Hematopoietic multipotent progenitor cell treated with erythropoietin and hydrocortisone succinate and interleukin-3 and kit ligand, for 4 days (in vitro differentiated cells): Measurements from ENCODE around the gene TOMM5.

Experiments
- DNase-seq: peaks from one replicate; pipeline ENCODE4 v3.0.0-alpha.2; 2015

The TOMM5 gene

DNA sequence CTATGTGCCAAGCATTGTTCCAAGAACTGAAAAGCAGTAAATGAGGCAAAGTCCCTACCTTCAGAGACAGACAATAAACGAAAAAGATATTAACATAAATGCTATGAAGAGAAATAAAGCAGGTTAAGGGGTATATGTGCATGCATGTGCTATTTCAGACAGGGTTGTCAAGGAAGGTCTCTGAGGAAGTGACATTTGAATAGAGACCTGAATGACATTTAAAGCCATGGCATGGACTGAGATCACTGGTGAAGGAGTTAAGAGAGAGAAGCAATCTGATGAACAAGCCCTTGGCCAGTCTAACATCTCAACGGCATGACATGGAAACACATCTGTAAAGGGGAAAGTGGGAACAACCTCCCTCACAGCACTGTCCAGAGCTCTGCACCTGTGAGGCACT, 30.7 kb downstream of the TOMM5 start:
- DNase-seq: no peak

DNA sequence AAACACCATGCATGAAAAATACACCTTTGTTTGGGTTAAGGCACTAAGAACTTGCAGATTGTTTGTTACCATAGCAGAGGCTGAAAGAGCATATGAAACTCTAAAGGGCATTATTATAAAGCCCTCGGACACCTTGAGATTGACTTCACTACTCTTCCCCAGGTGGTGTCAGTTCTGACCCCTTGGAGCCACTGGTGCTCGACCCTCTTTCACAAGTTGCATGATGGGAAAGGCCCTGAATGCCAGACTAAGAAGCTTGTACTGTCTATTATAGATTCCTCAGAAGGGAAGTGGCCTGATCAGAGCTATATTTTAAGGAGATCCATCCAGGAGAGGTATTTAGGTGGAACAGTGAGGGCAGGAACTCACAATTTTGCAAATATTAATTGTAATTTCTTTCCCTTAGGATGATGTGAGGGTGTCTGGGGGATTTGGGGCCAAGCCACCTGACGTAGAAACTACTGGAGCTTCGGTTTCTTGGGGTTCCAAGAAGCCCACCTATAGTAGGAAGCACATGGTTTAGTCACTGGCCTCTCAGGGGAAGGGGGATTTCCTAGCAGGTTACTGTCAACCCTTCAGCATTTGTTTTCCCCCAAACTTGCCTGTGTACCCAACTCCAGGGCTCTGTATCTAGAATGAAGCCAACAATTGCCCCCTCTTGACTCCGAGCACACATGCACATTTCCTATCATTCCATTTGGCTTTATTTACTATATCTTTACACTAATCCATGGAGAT, 32.4 kb downstream of the TOMM5 start:
- DNase-seq: no peak

GRCh38 chr9:37559125-37559524, 33.3 kb downstream of the TOMM5 start:
- DNase-seq: no peak

DNA sequence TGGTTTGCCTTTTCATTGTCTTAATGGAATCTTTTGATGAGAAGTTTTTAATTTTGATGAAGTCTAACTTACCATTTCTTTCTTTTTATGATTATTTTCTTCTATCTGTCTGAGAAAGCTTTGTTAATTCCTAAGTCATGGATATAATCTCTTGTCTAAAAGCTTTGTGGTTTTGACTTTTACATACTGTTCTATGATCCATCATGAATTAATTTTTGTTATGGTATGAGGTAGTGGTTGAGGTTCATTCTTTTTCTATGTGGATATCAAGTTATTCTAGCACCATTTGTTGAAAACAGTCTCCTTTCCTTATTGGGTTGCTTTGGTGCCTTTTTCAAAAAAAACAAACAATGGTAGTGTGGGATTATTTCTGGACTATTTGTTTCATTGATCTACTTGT, 36.6 kb downstream of the TOMM5 start:
- DNase-seq: no peak

DNA sequence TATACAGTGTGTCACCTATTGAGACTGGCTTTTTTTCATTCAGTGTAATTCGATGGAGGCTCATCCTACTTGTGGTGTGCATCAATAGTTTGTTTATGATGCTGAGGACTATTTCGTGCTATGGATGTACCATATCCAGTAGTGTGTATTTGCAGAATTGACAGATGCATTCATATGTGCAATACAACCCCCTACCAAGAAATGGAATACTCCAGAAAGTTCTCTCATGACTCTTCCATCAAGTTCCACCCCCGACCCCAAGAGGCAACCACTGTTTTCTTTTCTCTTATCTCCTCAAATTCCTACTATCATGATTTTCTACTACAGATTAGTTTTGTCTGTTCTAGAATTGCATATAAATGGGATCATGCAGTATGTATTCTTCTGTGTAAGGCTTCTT, 38.1 kb downstream of the TOMM5 start:
- DNase-seq: no peak

GRCh38 chr9:37551888-37552287, 40.5 kb downstream of the TOMM5 start:
- DNase-seq: no peak

DNA sequence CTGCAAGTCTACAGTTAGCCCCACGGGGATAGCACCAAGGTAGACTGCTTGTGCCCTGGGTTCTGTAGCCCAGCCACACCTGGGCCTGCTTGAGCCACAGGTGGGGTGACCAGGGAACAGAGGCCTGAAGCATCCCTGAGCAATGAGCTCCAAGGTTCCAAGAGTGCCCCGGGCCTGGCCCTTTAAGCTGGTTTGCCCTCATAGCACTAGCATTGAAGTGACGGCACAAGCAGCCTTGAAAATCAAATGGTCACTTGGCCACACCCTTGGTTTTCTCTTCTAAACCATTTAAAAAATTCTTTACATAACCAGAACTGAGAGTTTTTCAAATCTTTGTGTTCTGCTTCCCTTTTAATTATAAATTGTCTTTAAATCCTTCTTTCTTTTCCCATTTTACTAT, 40.9 kb downstream of the TOMM5 start:
- no peak for DNase-seq

DNA sequence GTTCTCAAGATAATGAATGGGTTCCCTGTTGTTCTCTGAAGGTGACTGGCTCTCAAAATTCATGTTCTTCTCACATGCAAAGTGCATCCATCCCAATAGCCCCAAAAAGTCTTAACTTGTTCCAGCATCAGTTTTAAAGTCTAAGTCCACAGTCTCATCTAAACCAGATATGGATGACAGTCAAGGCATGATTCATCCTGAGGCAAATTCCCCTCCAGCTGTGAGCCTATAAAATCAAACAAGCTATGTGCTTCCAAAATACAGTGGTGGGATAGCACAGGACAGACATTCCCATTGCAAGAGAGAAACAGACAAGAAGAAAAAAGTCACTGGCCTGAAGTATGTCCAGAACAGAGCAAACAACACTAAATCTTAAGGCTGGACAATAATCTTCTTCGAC, 41.6 kb downstream of the TOMM5 start:
- no peak for DNase-seq

DNA sequence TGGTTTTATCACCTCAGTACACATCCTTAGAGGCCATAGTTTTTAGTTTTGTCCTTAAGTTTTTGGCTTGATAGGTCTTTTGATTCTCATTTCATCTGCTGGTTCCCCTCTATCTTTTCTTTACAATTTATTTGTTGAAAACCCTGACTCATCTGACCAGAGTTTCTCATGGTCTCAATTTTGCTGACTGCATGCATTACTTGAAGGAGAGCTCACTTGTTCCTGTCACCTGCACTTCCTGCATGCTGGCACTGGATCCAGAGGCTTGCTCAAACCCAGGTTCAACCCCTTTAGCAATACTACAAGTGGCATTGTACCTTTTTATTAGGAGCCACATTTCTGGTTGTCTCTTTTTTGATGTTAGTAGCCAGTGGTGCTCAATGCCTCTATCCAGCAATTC, 42.9 kb downstream of the TOMM5 start:
- DNase-seq: no peak

- DNase-seq: no peak
Observed at GRCh38 chr9:37547328-37547878, 45.0 kb downstream of the TOMM5 start.

- DNase-seq: no peak
Observed at GRCh38 chr9:37543468-37543867, 48.9 kb downstream of the TOMM5 start.

DNA sequence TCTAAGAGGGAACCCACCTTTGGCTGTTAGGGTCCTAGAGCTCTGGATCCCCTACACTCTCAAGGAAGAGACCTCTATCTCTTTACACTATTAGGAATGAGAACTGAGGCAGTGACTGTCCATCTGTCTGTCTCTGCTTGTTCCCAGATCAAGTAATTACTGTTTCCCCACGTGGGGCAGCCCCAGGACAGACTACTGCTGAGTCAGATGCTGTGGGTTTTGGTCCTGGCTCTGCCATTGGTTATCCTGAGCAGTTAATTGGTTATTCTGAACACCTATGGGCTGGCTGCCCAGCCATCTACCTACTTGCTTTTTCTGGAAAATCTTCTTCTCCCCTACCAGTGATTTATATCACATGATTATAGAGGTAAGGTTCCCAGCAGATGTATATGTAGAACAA, 49.5 kb downstream of the TOMM5 start:
- DNase-seq: no peak

DNA sequence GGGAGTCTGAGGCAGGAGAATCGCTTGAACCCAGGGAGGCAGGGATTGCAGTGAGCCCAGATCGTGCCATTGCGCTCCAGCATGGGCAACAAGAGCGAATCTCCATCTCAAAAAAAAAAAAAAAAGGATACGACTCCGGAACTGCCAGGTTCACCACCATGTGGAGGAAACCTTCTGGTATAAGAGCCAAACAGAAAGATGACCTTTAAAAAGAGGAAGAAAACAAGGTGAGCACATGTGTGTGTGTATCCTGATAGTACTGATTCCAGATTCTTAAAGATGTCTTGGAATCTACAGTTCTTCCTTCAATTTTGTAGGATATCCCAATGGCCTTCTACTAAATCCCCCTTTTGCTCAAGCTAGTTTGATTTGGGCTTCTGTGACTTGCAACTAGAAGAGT, 49.9 kb downstream of the TOMM5 start:
- no peak for DNase-seq

DNA sequence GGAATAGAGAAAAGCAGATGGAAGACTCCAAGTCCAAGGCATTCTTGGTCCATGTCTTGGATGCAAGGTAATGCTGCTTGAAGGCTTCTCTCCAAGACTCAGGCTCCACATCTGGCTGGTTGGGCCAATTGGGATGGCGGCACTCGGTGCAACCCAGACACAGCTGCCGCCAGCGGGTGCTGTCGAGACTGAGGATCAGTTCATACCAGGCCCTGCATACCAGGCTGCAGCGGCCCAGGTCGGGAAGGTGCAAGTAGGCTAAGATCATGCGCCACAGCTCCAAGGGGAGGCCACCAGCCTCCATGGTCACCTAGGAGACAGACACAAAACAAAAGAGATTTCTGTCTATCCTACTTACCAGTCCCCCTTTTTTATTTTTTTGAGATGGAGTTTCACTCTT, 50.9 kb downstream of the TOMM5 start:
- DNase-seq: no peak

DNA sequence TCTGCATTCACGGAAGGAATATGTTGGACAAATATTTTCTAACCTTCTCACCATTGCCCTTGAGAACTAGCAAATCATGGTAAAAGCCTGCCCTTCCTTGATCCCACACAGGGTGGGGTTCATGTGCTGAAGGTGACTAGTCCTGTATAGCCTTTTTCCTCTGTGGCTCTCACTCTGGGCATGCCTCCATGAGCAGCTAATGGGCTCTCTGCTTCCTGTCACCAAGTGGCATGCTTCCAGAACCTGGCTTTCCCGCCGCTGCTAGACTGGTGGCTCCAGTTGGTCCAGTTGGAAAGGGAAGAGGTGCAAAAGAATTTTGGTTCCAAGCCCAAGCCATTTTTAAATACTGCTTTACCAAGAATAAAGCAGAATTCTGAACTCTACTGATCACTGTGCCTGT, 51.8 kb downstream of the TOMM5 start:
- DNase-seq: no peak

GRCh38 chr9:37539634-37540033, 52.8 kb downstream of the TOMM5 start:
- no peak for DNase-seq
